Tibial nerve (tissue), 4 donors: ENCODE data around the gene CSF1. TPM values are rescaled to one million over a fixed set of nuclear protein-coding genes. Genes with fewer than 3 reads are reported as not detected.

Experiments
- DNase-seq, 2 donors: peaks; one replicate each; pipeline ENCODE4 v3.0.0-alpha.2; 2019; ENCODE audit warnings: low spot score in 2 of 2
- H3K27ac ChIP-seq, 4 donors: fragments of 200-600 bp; sonication (generic) in 3 of 4; one replicate each; pipeline ENCODE4 v1.5.1; 2017 to 2019; ENCODE audit warnings: mild to moderate bottlenecking in 1 of 4
- H3K27me3 ChIP-seq, 2 donors: fragments of 200-600 bp; sonication (generic) in 1 of 2; one replicate each; pipeline versions ENCODE4 v1.5.1 to v1.6.0; 2017 to 2019
- H3K36me3 ChIP-seq, 3 donors: fragments of 200-600 bp; sonication (generic); one replicate each; pipeline ENCODE4 v1.5.1; 2018 to 2019
- H3K4me1 ChIP-seq, 4 donors: fragments of 200-600 bp; sonication (generic) in 3 of 4; one replicate each; pipeline ENCODE4 v1.5.1; 2017 to 2019
- H3K4me3 ChIP-seq, 4 donors: fragments of 200-600 bp; sonication (generic) in 3 of 4; one replicate each; pipeline ENCODE4 v1.5.1; 2017 to 2019; ENCODE audit warnings: mild to moderate bottlenecking in 1 of 4, moderate library complexity in 1 of 4
- H3K9me3 ChIP-seq, 4 donors: fragments of 200-600 bp; sonication (generic) in 3 of 4; one replicate each; pipeline ENCODE4 v1.5.1; 2017 to 2019
- CTCF ChIP-seq, 5 experiments: fragments of 200-600 bp in 3 of 5; fragments of 450-650 bp in 2 of 5; sonication (generic) in 3 of 5; IDR thresholded peaks; one replicate each; pipeline ENCODE4 v1.5.1; 2016 to 2019; ENCODE audit warnings: antibody characterized with exemption in 5 of 5, mild to moderate bottlenecking in 3 of 5, moderate library complexity in 2 of 5
- EP300 ChIP-seq, 2 donors: sonication (generic); formaldehyde crosslinking; IDR thresholded peaks; one replicate each; pipeline ENCODE4 v1.6.1; 2017; ENCODE audit warnings: antibody characterized with exemption in 2 of 2, mild to moderate bottlenecking in 1 of 2
- POLR2A ChIP-seq, 2 donors: fragments of 450-650 bp; IDR thresholded peaks; one replicate each; pipeline ENCODE4 v1.6.1; 2017; ENCODE audit warnings: antibody characterized with exemption in 2 of 2, mild to moderate bottlenecking in 2 of 2, moderate library complexity in 2 of 2
- WGBS, 2 donors: methylation state at CpG; one replicate each; pipeline ENCODE4 v1.1.5; 2018; 5-methylcytosine and 5-hydroxymethylcytosine counted together
- total RNA-seq, 4 donors: library from RNA; depleted of rRNA; stranded (reverse); fragments of >200 nt; gene quantifications; one replicate each; pipeline ENCODE4 v1.1.0, GENCODE V29; 2016

The CSF1 gene
- total RNA-seq, 4 donors from 2014 or later, result 66.8 to 124 (median 90.8) TPM

GRCh38 chr1:109906839-109907180 lies 3.8 kb upstream of the CSF1 start:
- Histone ChIP-seq H3K27ac (no peak overlapping the region), H3K4me1 (peaks cover 0 to 29% (median 10%) of the 10 kb centered on the region in 4 donors), H3K27me3 (no peaks in the 10 kb centered on the region), H3K4me3 (no peak overlapping the region), H3K36me3 (no peaks in the 10 kb centered on the region), H3K9me3 (no peaks in the 10 kb centered on the region)
- no peak for DNase-seq
- 86 to 88% methylated on average over 4 of the region's 4 CpGs for WGBS, 2 donors
- TF ChIP-seq EP300 (IDR thresholded peaks at IDR 0.05) (no peak), POLR2A (IDR thresholded peaks at IDR 0.05) (no peak), CTCF (IDR thresholded peaks at IDR 0.05) (no peak)

GRCh38 chr1:109907190-109907774 lies 3.4 kb upstream of the CSF1 start:
- Histone ChIP-seq H3K4me1 (peaks cover 0 to 33% (median 10%) of the 10 kb centered on the region in 4 donors), H3K27ac (no peak overlapping the region), H3K4me3 (no peak overlapping the region), H3K9me3 (no peaks in the 10 kb centered on the region), H3K27me3 (no peaks in the 10 kb centered on the region), H3K36me3 (no peaks in the 10 kb centered on the region)
- DNase-seq, result no peak
- TF ChIP-seq EP300 (IDR thresholded peaks at IDR 0.05), result no peak
- no peak for TF ChIP-seq CTCF (IDR thresholded peaks at IDR 0.05)
- TF ChIP-seq POLR2A (IDR thresholded peaks at IDR 0.05), result no peak
- WGBS, 2 donors, result 71 to 80% methylated on average over 1 of the region's 1 CpG

- H3K4me1 ChIP-seq, result peaks cover 0 to 49% (median 16%) of the 10 kb centered on the region in 4 donors
- WGBS, 2 donors, result 88 to 96% methylated on average over 3 of the region's 3 CpGs
- no peak for TF ChIP-seq EP300 (IDR thresholded peaks at IDR 0.05)
- no peak for TF ChIP-seq CTCF (IDR thresholded peaks at IDR 0.05)
- no peak for TF ChIP-seq POLR2A (IDR thresholded peaks at IDR 0.05)
- H3K9me3 ChIP-seq, result no peaks in the 10 kb centered on the region
- no peaks in the 10 kb centered on the region for H3K36me3 ChIP-seq
- H3K4me3 ChIP-seq, result no peak overlapping the region
- no peaks in the 10 kb centered on the region for H3K27me3 ChIP-seq
- no peak for DNase-seq
- no peak overlapping the region for H3K27ac ChIP-seq
Observed at GRCh38 chr1:109908836-109909235, 1.8 kb upstream of the CSF1 start.

- Histone ChIP-seq H3K36me3 (peaks cover 0 to 5% (median 0%) of the 10 kb centered on the region in 3 donors), H3K27ac (peak overlapping the region in 2 of 4 donors; percentile 84 to 90), H3K9me3 (no peaks in the 10 kb centered on the region), H3K27me3 (no peaks in the 10 kb centered on the region), H3K4me3 (no peak overlapping the region), H3K4me1 (peaks cover 0 to 51% (median 18%) of the 10 kb centered on the region in 4 donors)
- TF ChIP-seq EP300 (IDR thresholded peaks at IDR 0.05) (no peak), POLR2A (IDR thresholded peaks at IDR 0.05) (no peak), CTCF (IDR thresholded peaks at IDR 0.05) (no peak)
- WGBS, 2 donors, result 74 to 87% methylated on average over 3 of the region's 3 CpGs
- no peak for DNase-seq
Observed at GRCh38 chr1:109909561-109909960, 1.1 kb upstream of the CSF1 start.

DNA sequence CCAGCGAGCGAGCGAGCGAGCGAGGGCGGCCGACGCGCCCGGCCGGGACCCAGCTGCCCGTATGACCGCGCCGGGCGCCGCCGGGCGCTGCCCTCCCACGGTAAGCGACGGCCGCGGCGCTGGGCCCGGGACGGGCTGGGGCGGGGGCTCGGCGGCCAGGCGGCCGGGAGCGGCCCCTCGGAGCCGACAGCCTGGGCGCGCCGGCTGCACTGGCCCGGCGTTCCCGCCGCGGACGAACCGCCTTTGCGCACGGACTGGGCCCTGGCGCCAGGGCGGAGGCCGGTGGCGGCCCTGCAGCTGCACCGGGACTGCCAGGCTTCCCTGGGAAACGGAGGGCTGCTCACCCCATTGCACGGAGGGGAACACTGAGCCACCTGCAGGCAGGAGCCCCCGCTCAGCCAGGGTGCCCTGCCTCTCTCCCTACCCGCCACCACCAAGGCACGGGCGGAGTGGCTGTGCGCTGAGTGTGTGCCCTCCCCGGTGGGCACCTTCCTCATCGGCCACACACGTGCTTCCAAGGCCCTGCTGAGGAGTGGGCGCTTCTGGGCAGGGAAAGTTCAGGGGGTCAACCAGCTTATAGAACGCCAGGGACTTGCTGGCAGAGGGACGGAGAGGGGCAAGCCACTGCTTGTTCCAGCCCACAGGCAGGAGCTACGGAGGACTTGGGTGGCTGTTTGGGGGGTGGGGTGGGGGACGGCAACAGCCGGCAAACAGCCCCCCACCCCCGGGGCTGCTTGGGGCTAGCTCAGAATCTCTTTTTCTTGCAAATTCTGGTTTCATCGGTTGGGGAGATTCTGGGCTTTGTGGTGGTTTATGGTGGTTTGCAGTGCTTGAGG lies 532 bp downstream of the CSF1 start:
- Histone ChIP-seq H3K36me3 (peaks cover 0 to 19% (median 0%) of the 10 kb centered on the region in 3 donors), H3K27me3 (no peaks in the 10 kb centered on the region), H3K9me3 (no peaks in the 10 kb centered on the region), H3K4me3 (peak overlapping the region; percentile 54 to 82 (median 80)), H3K4me1 (peaks cover 0 to 62% (median 24%) of the 10 kb centered on the region in 4 donors), H3K27ac (peak overlapping the region; percentile 80 to 90 (median 83))
- 0 to 3% methylated on average over 18 to 23 of the region's 70 CpGs for WGBS, 2 donors
- TF ChIP-seq EP300 (IDR thresholded peaks at IDR 0.05) (no peak), CTCF (IDR thresholded peaks at IDR 0.05) (no peak), POLR2A (IDR thresholded peaks at IDR 0.05) (no peak)
- DNase-seq, result no peak
